GM19240 (cell line): ENCODE measurements around the gene LRRC51.
"Not testable (repeated sequence)": the region's sequence is repeated elsewhere in the genome, so short reads cannot be mapped to it uniquely, and the experiment has no call there.

ENCODE experiments used
- DNase-seq: peaks from one replicate; pipeline ENCODE4 v3.0.0; 2011; ENCODE audit warnings: low spot score; ENCODE audit not compliant: insufficient read length

LRRC51 gene

DNA sequence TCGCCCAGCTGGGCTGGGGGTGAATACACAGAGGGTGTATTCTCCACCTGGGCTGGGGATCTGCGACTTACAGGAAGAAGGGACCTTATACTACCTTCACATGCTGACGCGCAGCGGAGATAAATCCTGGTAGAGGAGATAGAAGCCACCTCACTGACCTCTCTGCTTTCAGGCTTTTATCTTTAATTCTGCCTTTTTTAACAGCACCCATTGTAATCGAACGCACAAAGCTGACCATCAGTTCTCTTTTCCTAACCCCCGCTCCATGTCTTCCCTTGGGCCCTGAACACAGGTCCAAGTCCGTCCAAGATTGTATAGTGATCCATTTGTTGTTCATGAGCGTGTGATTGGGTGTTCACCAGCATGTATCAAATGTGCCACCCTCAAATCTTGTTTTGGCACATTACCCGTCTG lies 23.1 kb downstream of the LRRC51 start:
- no peak for DNase-seq

DNA sequence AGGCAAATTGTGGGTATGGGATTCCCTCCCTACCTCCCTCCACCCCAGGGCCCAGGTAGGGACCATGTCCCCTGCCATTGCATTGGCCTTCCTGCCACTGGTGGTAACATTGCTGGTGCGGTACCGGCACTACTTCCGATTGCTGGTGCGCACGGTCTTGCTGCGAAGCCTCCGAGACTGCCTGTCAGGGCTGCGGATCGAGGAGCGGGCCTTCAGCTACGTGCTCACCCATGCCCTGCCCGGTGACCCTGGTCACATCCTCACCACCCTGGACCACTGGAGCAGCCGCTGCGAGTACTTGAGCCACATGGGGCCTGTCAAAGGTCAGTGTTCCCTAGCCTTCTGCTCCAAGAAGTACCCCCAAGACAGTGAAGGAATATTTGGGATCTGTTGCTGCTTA lies 25.2 kb downstream of the LRRC51 start, which contains the start of gene TOMT:
TOMT (plus strand) TSS at position 37 of the 400 bp plus-strand sequence; CDS start at position 65, 28 bp downstream.
- no peak for DNase-seq

DNA sequence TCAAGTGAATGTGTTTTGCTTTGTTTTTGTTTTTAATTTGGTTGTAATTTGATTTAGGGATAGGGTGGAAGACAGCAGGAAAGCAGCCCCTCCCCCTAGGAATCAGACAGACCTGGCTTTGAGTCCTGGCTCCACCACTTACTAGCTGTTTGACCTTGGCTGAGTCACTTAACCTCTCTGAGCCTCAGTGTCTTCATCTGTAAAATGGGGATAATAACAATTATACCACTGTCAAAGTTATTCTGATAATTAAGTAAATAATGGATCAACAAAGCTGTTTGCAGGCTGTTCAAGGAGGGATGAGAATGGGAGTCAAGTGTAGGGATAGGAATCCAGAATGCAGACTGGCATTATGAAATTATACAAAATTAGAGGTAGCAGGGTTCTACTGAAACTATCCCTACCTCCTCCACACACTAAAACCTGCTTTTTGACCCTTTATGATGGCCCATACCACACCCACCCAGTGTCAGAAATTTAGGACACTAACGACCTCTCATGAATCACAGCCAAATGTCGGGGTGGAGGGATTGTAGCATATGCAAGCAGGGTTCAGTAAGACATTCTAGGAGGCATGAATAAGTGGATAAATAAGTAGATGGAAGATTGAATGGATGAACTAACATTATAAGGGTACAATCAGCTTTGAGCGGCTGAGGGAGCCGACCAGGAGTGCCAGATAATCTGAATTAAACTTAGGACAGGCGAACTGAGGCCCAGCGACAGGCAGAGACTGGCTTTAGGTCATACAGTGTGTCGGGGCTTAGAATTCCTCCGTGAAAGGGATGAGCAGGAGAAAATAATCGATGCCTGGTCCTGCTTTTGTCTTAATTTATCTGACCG lies 30.9 kb downstream of the LRRC51 start:
- no peak for DNase-seq

DNA sequence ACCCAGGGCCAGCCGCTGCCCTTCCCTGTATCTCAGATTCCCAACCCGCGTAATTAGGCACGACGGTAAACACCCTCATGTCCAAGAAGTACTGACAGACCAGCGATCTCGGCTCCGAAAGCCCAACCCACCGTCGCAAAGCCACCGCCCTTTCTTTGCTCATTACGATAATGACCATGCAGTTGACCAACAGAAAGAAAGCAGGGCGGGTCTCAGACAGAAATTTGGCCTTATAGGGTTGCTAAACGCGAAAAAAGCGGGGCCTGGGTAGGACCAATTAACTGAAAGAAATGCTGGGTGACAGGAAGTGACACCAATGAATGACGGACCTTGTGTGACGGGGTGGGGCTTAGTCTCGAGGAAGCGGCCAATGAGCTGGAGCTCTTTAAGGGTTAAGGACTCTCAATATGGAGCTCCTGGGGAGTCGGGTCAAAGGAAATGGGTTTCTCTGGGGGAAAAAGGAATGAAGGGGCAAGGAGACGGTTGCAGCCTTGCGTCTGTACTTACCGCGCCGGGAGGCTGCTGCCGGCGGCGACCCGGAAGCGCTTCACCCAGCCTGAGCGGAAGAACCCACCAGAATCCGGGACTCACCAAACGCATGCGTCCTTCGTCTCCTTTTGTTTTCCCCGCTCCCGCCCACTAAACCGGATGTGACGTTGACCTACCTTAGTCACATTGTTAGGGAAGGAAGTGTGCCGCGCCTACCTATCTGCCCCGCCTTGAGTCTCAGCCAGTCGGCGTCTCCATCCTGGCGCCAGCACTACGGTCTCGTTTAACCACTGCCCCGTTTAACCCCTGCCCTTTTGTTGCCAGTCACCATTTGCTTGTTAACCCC lies 31.7 kb downstream of the LRRC51 start, which contains the start of gene ANAPC15:
ANAPC15 (minus strand) TSS at position 553 of the 835 bp plus-strand sequence. CDS start 1,419 bp downstream, outside the sequence.
- peak; percentile 88 for DNase-seq

DNA sequence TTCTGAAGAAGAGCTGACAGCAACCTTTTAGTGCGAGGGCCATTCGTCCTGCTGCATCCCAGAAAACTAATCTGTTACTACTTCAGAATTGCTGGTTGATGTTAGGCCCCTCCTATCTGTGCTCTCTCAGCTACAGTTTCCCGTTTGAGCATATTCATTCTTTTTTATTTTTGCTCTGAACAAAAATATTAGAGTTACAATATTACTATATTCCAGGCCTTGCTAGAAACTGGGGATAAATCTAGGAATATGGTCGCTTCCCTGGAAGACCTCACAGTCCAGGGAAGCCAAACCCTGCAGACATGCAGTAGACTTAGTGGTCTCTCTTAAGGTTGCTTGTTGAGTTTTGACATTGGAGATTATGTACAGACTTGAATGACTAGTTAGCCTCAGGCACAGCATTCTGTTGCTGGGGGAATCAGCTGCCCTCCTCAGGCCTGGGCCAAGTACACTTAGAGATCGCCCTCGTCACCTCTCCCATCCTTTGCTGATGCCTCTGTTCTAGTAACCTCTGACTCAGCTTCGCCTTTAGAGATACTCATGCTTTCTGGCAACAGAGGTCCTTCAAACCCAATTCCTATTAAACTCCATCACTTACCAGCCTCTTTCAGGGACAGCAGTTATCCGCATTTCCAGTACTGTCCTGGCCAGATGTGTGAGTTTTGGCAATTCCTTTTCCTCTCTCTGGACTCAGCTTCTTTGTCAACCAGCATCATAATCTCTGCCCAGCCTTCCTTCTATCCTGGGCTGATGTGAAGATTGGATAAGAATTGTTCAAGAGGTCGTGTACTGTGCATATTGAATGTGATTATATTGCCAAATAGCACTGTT lies 32.5 kb downstream of the LRRC51 start:
- no peak for DNase-seq

DNA sequence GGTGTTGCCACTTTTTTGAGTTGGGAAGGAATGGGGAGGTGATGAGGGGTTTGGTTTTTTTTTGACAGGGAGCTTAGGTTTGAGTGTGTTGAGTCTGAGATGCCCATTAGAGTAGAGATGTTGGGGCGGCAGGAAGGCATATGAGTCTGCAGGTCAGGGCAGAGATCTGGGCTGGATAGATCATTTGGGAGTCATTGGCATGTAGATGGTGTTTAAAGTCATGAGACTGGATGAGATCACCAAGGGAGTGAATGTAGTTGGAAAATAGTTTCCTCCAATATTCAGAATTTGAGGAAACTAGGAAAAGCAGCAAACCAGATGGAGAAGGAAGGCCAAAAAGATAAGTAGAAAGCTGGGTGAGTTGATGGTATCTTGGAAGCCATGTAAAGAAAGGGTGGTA lies 33.9 kb downstream of the LRRC51 start:
- DNase-seq: no peak

DNA sequence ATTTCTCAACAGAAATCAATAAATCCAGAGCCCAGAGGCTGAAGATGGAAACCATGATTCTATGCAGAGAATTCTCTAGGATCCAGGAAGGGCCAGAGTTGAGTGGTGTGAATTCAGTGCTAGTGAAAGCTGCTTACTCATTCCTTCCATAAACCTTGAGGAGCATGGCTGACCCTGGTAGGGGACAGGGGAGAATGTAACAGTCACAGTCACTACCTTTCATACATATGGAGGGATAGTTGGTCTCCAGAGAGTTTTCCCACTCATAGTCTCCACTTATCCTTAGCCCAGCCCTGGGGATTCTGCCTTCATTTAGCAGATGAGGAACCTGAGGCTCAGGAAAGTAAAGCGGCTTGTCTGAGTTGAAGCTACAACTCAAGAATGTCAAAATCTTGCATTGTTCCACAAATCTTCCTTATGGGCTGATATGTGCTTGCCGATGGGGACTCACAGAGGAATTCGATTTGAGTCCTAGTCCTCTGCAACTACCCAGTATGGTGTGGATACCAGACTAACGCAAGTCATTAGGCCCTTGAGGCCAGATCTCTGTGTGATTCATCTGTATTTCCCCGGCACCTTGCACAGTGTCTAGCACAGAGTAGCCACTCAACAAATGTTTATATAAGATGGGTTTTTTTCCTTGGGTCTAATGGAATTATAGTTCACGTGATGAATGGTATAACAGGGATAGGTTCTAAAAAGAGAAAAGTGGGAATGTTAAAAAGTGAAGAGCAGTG lies 35.5 kb downstream of the LRRC51 start:
- DNase-seq: no peak

DNA sequence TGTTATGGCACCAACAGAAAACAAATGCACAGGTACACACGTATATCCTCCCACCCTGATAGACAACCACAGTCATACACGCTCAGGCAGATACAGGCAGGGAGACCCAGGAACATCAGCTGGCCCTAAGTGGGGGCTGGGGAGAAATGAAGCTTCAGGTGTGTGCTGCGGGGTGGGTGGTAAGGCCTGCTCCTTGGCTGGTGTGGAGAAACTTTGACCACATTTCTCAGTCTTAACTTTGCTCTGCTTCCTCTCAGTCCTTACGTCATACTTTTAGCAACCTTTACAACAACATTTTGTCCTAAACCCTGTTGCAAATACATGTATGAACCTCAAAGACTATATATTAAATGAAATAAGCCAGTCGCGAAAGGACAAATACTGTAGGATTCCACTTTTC lies 38.5 kb downstream of the LRRC51 start:
- DNase-seq: no peak

DNA sequence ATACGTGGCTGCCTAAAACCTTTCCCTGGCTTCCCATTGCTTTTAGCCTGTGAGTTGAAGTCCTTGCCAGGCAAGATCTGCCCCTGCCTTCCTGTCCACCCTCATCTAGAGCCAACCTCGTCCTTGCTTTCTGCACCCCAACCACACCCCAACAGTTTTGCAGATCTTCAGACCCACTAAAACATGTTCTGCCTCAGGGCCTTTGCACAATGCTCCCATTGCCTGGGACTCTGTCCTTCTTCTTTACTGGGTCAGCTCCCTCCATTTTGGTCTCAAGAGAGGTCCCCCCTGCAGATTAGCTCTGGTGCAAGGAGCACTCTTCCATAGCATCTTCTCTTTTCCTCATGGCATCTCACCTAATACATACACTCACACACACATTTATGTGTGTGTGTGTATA lies 40.3 kb downstream of the LRRC51 start:
- DNase-seq: no peak

DNA sequence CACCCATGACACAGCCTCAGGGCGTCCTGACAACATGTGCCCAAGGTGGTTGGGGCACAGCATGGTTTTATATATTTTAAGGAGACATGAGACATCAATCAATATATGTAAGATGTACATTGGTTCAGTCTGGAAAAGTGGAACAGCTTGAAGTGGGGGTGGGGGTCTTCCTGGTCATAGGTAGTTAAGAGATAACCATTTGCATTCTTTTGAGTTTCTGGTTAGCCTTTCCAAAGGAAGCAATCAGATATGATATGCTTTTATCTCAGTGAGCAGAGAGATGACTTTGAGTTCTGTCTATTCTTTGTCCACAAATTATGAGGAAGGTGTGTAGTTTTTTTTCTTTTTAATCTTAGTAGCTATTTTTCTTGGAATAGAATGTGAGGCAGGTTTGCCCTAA lies 42.0 kb downstream of the LRRC51 start:
- no peak for DNase-seq

DNA sequence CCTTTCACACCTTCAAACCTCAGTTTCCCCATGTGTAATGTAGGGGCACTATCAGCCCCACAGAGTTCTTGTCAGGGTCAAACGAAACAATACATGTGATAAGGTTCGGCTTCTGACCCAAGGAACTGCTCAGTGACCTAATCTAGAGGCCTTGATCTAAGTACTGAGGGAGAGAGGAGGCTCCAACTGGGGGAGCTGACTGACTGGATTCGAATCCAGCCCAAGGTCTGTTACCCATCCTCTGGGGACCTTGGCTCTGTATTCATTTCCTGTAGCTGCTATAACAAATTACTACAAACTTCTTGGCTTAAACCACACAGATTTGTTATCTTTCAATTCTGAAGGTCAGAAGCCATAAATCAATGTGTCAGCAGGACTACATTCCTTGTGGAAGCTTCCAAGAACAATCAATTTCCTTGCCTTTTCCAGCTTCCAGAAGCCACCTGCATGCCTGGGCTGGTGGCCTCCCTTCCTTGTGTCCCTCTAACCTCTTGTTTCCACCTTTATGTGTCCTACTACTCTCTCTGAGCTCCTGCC lies 42.5 kb downstream of the LRRC51 start:
- DNase-seq: no peak

DNA sequence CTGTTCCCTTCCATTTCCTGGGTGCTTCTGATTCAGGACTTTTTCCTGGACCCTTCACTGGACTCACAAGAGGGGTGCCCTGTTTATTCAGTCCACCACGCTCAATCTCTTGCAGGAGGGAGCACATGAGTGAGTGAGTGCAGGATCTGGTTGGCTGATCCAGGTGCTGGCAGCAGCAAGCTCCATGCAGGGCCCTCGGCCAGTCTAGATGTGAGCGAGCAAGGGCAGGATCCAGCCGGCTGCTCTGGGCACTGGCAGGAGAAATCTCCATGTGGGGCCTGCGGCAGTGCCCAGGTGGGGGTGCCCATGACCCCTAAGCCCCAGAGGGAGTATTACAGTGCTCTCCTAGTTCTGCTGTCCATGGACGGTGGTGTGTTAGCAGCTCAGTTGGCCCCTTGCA lies 43.4 kb downstream of the LRRC51 start:
- DNase-seq: no peak

DNA sequence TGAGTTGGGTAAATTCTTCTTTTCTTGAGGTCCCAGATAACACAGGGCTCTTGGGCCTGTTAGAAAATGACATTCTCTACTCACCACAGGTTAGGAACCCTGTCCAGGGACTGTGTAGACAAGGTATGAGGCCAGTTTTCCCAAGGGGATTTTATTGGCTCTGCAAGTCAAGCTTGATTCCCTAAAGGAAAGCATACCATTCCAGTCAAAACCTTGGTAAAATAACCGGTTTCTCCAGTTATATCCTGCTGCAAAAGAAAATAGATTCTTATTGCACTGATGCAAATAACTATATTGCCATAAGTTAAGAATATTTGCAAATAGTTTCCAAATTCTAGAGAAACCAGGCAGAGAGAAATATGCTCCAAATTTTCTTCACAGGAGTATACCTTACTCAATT lies 45.3 kb downstream of the LRRC51 start:
- no peak for DNase-seq

DNA sequence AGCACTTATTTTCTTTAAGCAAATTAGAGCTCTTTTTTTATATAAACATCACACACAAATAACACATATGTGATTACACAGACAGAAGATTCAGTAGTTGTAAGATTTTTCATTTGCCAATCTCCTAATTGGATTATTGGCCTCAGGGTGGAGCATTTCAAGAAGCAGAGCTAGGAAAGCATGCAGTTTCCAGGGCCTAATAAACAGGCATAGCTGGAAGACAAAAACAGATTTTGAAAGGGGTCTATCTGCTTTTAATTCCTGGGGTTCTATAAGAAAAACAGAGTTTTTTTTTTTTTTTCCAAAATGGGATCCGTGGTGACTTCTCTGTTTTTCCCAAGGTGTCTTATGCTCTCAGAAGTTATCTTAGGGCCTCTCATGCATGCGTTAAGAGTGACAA lies 47.3 kb downstream of the LRRC51 start:
- no peak for DNase-seq

DNA sequence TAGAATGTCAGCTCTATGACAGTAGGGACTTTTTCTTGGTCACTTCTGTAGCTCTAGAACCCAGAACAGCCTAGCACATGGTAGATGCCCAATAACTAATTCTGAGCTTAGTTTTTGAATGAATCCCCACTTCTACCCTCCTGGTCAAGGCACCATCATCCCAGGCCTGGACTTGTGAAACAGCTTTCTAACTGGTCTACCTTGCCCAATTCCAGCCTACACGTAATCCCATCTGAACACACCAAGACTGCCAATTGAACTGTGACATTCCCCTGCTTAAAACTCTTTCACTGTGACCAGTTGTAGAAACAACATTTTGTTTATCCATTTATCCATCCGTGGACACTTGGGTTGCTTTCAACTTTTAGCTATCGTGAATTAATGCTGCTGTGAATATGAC lies 48.7 kb downstream of the LRRC51 start:
- no peak for DNase-seq

DNA sequence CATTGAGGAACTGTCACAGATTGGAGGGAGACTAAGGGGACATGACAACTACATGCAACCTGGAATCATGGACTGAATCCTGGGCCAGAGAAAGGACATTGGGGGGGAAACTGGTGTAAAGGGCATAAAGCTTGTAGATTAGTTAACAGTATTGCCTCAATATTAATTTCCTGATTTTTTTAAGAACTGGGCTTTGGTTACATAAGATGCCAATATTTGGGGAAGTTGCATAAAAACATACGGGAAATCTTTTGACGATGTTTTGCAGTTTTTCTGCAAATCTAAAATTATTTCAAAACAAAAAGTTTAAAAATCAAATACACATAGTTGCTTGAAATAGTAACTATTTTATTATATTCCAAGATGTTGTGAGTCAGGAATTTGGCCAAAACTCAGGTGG lies 52.0 kb downstream of the LRRC51 start:
- DNase-seq: no peak

DNA sequence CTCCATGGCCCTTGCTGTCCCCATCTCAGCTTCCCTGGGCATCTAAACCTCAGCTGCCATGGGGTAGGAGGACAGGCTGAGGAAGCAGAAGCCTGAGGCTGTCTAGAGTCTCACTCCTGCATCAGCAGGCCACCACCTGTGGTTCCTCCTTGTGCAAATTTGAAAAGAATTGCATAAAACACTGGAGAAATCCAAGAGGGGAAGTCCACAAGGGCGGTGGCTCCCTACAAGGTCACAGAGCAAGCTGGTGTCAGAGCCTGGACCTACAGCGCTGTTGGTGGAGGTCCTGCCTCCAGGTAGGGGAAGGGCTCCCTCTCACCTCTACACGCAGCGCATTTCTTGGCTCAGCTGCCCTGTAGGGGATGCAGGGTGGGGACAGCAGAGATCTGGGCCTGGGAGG lies 54.8 kb downstream of the LRRC51 start, which contains the start of gene FOLR3:
FOLR3 (plus strand) TSS at position 253 of the 400 bp plus-strand sequence. CDS start 228 bp downstream, outside the sequence.
- not testable (repeated sequence) for DNase-seq

DNA sequence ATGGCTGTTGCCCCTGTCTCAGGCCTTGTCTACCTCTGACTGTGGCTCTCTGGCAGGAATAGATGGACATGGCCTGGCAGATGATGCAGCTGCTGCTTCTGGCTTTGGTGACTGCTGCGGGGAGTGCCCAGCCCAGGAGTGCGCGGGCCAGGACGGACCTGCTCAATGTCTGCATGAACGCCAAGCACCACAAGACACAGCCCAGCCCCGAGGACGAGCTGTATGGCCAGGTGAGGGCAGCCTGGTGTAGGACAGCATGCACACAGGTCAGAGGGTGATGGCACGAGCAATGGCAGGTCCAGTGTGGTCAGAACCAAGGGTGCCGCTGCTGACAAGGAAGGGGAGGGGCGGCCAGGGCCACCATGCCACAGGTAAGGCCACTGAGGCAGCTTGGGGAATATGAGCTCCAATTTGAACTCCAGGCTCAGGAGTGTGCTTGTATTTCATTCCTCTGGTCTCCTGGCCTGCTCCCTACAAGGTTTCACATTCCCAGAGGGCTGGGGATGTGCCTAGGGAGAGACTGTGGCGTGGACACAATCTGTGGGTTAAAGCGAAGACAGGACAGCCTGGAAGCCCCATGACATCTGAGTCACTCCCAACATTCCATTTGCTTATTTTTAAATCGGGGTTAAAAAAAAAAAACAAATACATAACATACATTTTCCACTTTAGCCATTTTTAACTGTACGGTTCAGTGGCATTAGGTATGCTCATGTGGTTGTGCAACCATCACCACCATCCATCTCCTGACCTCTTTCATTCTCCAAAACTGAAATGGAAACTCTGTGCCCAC lies 55.4 kb downstream of the LRRC51 start:
- no peak for DNase-seq

DNA sequence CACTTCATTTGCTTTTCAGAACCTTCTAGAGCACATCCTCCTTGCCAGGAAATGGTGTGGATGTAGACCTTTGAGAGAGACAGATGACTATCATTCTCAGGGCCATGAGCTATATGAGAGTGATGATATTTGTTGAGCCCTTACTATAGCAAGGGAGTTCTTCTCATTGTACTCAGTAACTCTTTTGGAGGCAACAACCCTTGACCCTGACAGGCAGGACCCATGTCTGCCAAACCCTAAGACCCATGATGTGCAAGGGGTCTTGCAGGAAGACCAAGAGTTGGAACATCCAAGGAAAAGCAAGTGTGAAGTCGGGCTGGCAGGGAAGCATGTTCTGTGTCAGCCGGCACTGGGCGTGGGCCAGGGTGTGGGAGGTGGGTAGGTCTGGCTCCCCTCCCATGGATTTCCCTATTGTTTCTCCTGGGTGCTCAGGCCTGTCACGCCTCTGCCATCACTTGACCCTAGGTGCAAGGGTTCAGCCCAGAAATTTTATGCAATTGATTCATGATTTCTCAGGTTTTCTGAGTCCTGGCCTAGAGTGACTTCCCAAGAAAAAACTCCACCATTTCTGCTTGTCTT lies 56.1 kb downstream of the LRRC51 start:
- no peak for DNase-seq
